ENCODE data around the gene TMC1.

TMC1 gene

DNA sequence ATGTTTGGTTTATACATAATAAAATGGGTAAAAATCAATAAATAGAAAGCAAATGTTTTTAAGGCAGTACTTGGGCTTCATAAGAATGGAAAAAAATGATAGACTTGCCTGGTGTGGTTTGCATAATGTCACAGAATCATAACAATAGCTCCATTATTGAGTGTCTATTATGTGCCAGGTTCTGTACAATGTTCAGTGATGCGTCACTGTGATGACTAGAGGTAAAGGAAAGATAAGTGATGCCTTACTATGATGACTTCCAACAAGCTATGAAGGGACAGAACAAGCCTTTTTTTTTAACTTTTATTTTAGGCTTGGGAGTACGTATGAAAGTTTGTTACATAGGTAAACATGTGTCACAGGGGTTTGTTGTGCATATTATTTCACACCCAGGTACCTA lies 128.8 kb downstream of the TMC1 start:
- DNase-seq (ENCODE audit: low spot score): no peak
- TF ChIP-seq, protein P1, sequence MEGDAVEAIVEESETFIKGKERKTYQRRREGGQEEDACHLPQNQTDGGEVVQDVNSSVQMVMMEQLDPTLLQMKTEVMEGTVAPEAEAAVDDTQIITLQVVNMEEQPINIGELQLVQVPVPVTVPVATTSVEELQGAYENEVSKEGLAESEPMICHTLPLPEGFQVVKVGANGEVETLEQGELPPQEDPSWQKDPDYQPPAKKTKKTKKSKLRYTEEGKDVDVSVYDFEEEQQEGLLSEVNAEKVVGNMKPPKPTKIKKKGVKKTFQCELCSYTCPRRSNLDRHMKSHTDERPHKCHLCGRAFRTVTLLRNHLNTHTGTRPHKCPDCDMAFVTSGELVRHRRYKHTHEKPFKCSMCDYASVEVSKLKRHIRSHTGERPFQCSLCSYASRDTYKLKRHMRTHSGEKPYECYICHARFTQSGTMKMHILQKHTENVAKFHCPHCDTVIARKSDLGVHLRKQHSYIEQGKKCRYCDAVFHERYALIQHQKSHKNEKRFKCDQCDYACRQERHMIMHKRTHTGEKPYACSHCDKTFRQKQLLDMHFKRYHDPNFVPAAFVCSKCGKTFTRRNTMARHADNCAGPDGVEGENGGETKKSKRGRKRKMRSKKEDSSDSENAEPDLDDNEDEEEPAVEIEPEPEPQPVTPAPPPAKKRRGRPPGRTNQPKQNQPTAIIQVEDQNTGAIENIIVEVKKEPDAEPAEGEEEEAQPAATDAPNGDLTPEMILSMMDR (IDR thresholded peaks at IDR 0.05; ENCODE audit: borderline replicate concordance, control extremely low read depth, extremely low read depth, insufficient read depth, missing control alignments): no peak
- in situ Hi-C loops (cut with MboI; ENCODE audit: low sequenced_read_pairs, unreplicated experiment): no loop called here

DNA sequence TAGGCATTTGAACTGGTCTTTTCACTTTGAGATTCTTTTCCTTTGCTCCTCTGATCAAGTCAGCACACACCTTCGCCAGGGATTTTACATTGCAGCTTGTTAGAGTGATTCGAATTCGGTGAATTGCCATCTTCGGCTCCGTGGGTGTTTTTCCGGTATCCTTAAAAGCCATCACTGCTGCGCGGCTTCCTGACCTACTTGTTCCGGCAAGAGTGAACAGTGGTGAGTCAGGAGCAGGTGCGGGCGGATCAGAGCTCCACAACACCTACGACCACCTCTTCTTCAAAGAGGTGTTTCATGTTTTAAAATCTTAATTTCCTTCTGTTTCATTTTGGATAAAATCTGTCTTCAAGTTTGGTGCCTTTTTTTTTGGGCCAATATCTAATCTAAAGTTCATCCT lies 134.6 kb downstream of the TMC1 start:
- TF ChIP-seq, protein P1 (IDR thresholded peaks at IDR 0.05; ENCODE audit: borderline replicate concordance, control extremely low read depth, extremely low read depth, insufficient read depth, missing control alignments): no peak
- no peak for DNase-seq (ENCODE audit: low spot score)
- in situ Hi-C loops (cut with MboI; ENCODE audit: low sequenced_read_pairs, unreplicated experiment): no loop called here

DNA sequence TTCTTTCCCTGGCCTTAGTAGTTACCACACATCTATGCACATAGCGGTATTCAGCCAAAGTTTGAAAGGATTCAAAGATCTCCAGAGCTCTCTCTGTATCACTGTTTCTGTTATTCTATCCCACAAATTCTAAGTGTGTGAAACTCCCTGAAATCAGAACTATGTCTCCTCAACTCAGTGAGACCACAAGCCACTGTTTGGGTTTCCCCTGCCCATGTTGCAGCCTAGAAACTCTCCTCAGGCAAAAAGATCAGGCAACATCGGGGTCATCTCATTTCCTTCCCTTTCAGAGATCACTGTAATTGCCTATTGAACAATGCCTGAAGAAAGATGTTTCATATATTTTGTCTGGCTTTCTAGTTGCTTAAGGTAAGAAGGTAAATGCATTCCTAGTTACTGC lies 135.6 kb downstream of the TMC1 start:
- TF ChIP-seq, protein P1 (IDR thresholded peaks at IDR 0.05; ENCODE audit: borderline replicate concordance, control extremely low read depth, extremely low read depth, insufficient read depth, missing control alignments): no peak
- no peak for DNase-seq (ENCODE audit: low spot score)
- in situ Hi-C loops (cut with MboI; ENCODE audit: low sequenced_read_pairs, unreplicated experiment): no loop called here

DNA sequence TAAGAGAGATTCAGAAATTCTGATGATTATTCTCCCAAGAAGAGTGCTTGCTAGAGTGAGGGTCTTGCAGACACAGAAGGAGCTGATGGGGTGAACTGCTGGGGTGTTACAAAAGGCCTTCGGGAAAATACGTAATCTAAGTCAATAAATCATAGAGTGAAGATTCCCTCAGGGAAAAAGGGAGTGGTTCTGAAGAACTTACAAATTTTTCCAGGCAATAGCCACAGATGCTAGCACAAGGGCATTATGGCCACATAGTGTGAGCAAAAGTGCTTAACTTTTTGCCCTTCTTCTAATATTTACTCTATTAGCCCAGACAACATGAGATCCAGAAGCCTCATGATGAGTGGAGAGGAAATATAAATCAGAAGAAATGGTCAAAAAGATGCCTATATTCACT lies 137.3 kb downstream of the TMC1 start:
- TF ChIP-seq, protein P1 (IDR thresholded peaks at IDR 0.05; ENCODE audit: borderline replicate concordance, control extremely low read depth, extremely low read depth, insufficient read depth, missing control alignments): no peak
- DNase-seq (ENCODE audit: low spot score): no peak
- in situ Hi-C loops (cut with MboI; ENCODE audit: low sequenced_read_pairs, unreplicated experiment): no loop called here

DNA sequence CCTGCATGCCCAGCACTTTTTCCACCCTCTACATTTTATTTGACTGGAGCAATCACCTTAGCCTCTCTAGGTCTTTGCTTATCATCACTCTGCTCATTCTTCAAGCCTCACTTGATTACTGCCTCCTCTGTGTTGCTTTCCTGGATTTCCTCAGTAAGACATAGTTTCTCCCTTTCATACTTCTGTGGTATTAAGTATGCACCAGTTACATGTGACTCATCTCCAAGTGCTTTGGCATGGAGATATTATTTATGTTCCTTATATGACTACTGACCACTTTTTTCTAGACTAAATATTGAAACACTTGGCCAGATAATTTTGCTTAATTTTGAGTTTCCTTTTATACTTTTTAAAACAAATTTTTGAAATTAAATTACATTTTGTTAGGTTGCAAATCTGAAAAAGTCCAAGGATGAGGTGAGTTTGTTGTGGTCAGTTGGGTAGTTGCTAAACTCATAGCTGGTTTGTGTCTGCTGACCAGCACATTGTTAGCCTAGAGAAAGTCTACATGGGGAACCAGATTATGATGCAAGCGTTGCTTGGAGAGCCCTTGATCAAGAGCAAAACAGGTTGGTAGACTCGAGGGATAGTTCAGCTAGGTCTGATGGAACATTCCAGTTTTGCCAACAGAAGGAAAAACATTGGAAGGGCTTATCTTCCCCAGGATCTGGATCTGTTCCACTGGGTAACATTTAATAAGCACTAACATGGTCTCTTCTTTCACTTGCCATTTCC lies 140.2 kb downstream of the TMC1 start:
- in situ Hi-C loops (cut with MboI; ENCODE audit: low sequenced_read_pairs, unreplicated experiment): no loop called here
- TF ChIP-seq, protein P1 (IDR thresholded peaks at IDR 0.05; ENCODE audit: borderline replicate concordance, control extremely low read depth, extremely low read depth, insufficient read depth, missing control alignments): no peak
- no peak for DNase-seq (ENCODE audit: low spot score)

DNA sequence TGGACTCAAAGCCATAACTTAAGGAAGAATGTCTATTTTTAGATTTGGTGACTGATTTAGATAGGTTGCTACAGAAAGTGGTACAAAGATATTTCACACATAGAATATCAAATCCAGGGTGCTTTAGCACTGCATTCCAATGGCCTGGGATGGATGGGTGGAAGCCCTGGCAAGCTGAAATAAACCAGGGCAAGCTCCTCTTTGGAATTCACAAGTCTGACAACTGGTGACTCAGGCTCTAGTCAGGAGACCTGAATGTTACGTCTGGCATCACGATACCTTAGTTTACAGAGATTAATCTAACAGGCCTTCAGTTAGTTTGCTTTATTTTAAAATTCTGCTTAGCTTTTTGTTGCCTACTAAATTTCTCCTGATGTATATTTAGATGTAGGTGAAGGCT lies 144.0 kb downstream of the TMC1 start:
- TF ChIP-seq, protein P1 (IDR thresholded peaks at IDR 0.05; ENCODE audit: borderline replicate concordance, control extremely low read depth, extremely low read depth, insufficient read depth, missing control alignments): no peak
- in situ Hi-C loops (cut with MboI; ENCODE audit: low sequenced_read_pairs, unreplicated experiment): no loop called here
- DNase-seq (ENCODE audit: low spot score): no peak

All from GM13976 (cell line).